GM13977 (cell line): Measurements from ENCODE around the gene YPEL2.

Experiments
- DNase-seq: peaks from one replicate; pipeline ENCODE4 v3.0.0; 2012; ENCODE audit warnings: low spot score
- CTCF ChIP-seq: IDR thresholded peaks from 2 replicates; pipeline ENCODE4 v1.5.1; 2012; ENCODE audit warnings: mild to moderate bottlenecking, control low read depth; ENCODE audit not compliant: insufficient read depth; ENCODE audit errors: extremely low read depth, missing control alignments
- in situ Hi-C: fragments of 300-500 bp; cut with MboI; formaldehyde crosslinking; loops from one replicate; pipeline ENCODE4 v1.12.0; 2022; ENCODE audit warnings: low sequenced_read_pairs, low pct_unique_long_range_greater_than_20kb, mixed read lengths, inconsistent platforms; ENCODE audit not compliant: unreplicated experiment

YPEL2 gene

DNA sequence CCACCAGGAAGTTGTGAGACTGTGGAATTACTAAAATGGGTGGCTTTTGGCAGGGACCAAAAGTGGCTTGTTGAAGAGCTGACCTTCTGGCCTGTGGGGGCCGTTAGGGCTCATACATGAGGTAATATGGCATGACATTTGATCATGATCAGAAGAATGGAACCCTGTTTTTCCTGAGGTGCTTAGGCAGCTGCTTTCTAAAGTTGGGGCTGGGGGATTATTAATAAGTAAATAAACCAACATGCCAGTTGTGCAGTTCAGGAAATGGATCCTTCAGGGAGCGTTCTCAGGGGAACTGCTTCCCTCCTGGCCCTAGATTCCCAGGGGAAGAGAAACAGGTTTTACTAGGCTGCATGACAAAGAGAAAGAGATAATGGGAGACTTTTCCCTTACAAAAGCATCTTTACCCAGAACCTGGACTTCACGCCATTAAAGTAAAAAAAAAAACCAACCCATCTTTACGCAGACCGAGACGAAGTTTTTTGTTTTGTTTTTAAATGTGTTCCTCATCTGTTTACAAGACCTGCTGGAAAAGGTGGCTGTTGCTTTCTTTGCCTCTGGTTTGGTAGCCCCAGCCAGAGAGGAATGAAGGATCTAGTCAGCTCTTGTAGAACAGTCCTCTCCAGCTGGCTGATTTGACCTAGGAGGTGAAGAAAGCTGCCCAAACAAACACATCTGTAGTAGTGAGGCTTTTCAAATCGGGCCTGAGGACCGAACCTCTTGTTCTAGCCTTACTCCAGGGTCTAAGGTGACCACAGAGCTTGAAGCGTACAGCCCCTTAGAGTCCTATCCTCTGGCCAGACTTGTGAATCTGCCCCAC lies 22.7 kb downstream of the YPEL2 start:
- TF ChIP-seq CTCF, result no peak
- DNase-seq, result no peak
- in situ Hi-C loops, result no loop called here

DNA sequence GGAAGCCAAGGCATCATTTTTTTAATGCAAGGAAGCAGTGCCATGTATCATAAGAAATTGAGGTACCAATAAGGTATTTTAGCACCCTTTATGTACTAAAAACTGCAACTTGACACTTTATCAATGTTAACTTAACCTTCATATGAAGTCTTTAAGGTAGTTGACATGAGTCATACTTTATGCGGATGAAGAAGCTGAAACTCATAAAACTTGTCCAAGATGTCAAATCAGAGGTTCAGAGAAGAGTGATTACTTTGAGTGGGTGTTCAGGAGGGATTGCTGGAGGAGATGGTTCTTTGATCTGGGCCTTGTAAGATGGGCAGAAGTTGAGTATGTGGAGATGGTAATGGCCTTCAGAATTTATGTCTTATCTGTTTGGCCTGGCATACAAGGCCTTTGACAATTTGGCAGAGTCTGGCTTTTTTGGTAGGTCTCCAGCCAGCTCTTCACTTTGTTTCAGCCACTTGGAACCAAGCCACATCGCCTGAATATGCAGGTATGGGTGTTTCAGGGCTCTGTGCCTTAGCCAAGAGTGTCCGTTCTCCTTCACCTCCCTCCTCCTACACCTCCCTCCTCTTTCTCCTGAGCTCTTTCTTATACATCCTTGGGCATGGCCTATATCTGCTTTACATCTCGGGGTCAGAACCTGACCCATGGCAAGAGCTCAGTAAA lies 23.7 kb downstream of the YPEL2 start:
- no peak for TF ChIP-seq CTCF
- in situ Hi-C loops, result no loop called here
- DNase-seq, result no peak

- TF ChIP-seq CTCF, result no peak
These were observed 24.4 kb downstream of the YPEL2 start for GRCh38 chr17:59355702-59356325.

GRCh38 chr17:59356543-59357218 lies 25.2 kb downstream of the YPEL2 start:
- in situ Hi-C loops, result no loop called here
- DNase-seq, result no peak
- no peak for TF ChIP-seq CTCF

More at GRCh38 chr17:59355702-59356325, 24.4 kb downstream of the YPEL2 start:
- in situ Hi-C loops, result no loop called here
- DNase-seq, result no peak

GRCh38 chr17:59357219-59357697 lies 25.8 kb downstream of the YPEL2 start:
- no peak for TF ChIP-seq CTCF
- DNase-seq, result no peak
- in situ Hi-C loops, result no loop called here

DNA sequence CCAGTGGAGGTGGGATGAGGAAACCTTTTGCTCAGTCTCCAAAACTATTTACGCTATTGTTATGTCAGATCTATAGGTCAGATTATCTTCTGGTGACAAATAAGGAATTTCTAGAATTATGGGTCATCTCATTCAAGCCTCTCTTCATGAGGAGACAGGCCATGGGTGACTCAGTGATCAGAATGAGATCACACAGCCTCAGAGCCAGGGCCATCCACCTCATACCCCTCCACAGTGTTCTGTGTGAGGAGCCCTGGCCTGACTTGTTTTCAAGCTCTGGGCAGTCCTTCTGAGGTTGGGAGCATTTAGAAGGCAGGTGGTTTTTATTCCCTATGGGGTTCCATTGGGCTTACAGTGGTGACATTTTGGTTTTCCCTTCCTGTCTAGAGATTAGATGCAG lies 26.5 kb downstream of the YPEL2 start:
- no peak for DNase-seq
- TF ChIP-seq CTCF, result no peak
- in situ Hi-C loops, result no loop called here
